Breast epithelium (tissue), 3 donors: ENCODE measurements around the gene DNAJC10.

Experiments used
- POLR2A ChIP-seq: fragments of 450-650 bp; IDR thresholded peaks from one replicate; pipeline ENCODE4 v1.6.1; 2016; ENCODE audit warnings: antibody characterized with exemption, mild to moderate bottlenecking, moderate library complexity
- TF ChIP-seq, protein P1 (sequence below), 3 donors: fragments of 450-650 bp; IDR thresholded peaks; one replicate each; pipeline ENCODE4 v1.5.1; 2016 to 2017; ENCODE audit warnings: antibody characterized with exemption in 3 of 3, mild to moderate bottlenecking in 3 of 3, moderate library complexity in 3 of 3

GRCh38 chr2:182821182-182821581 lies 105.1 kb downstream of the DNAJC10 start:
- TF ChIP-seq, protein P1, sequence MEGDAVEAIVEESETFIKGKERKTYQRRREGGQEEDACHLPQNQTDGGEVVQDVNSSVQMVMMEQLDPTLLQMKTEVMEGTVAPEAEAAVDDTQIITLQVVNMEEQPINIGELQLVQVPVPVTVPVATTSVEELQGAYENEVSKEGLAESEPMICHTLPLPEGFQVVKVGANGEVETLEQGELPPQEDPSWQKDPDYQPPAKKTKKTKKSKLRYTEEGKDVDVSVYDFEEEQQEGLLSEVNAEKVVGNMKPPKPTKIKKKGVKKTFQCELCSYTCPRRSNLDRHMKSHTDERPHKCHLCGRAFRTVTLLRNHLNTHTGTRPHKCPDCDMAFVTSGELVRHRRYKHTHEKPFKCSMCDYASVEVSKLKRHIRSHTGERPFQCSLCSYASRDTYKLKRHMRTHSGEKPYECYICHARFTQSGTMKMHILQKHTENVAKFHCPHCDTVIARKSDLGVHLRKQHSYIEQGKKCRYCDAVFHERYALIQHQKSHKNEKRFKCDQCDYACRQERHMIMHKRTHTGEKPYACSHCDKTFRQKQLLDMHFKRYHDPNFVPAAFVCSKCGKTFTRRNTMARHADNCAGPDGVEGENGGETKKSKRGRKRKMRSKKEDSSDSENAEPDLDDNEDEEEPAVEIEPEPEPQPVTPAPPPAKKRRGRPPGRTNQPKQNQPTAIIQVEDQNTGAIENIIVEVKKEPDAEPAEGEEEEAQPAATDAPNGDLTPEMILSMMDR (IDR thresholded peaks at IDR 0.05): no peak
- TF ChIP-seq POLR2A: no peak
